Fibroblast of skin of back (primary cell): ENCODE results near the gene LRRC28.

Experiments used
- DNase-seq: peaks from one replicate; pipeline ENCODE4 v3.0.0-alpha.2; 2013

The LRRC28 gene

GRCh38 chr15:99423186-99424130 is 172.2 kb downstream of the LRRC28 start:
- DNase-seq: no peak

GRCh38 chr15:99424131-99424571 is 172.9 kb downstream of the LRRC28 start:
- DNase-seq: no peak

DNA sequence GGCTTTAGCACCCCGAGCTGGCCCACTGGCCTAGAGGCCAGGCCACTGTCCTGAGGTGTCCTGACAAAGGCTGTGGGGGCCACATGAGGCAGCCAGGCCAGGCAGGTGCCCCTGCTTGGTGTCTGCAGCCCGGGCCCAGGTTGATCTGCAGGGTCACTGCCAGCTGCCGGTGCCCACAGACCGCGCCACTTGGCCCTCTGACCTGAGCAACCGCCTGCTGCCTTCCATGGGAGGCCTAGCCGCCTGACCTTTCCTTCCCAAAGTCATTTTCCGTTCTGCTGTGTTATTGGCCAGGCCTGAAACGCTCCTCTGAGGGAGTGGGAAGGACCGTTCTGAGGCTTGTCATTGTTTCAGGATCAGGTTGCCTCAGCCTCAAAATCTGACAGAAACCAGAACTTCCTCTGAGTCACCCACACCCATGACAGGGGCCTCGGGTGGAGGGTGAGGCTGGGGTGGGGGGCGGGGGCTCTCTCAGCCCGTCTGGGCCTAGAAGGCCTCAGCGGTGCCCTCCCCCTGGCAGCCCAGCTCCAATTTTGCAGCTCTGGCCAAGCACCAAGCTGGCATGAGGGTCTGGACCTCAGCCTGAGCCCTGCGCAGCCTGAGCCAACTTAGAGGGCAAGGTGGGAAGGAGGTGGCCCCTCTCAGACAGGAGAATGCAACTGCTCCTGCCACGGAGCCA is 173.8 kb downstream of the LRRC28 start:
- DNase-seq: peak; percentile 79

- DNase-seq: no peak
Measured at GRCh38 chr15:99425657-99426301, 174.5 kb downstream of the LRRC28 start.

DNA sequence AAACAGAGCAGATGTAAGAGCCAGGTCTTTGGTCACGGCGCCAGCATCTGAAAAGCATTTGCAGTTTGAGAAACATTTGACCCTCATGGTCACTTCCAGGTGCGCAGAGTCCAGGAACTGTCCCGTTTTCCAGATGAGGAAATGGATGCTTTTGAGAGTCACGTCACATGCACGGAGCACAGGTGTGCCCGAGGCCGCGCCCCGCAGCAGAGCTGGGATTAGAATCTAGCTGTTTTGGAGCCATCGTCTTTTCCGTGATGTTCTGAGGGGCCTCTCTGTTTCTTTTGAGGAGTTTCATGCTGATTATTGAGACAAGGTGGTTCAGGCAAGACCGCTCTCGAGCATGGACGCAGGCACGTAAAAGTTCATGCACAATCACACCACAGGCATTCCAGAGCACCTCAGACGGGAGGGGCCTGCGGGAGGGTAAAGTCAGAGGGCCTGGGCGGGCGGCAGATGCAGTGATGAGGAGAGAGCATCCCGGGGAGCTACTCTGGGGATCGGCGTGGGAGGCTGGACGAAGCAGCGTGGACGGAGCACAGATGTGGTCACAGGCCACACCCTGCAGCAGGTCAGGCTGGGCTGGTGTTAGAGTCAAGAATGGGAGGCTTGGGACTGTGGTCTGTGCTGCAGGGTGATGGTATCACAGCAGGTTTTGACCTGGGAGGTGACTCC is 175.3 kb downstream of the LRRC28 start:
- DNase-seq: no peak

- no peak for DNase-seq
Measured at GRCh38 chr15:99427210-99427609, 175.9 kb downstream of the LRRC28 start.

GRCh38 chr15:99427668-99428361 is 176.5 kb downstream of the LRRC28 start:
- DNase-seq: no peak

- no peak for DNase-seq
Measured at GRCh38 chr15:99429681-99430081, 178.4 kb downstream of the LRRC28 start.

DNA sequence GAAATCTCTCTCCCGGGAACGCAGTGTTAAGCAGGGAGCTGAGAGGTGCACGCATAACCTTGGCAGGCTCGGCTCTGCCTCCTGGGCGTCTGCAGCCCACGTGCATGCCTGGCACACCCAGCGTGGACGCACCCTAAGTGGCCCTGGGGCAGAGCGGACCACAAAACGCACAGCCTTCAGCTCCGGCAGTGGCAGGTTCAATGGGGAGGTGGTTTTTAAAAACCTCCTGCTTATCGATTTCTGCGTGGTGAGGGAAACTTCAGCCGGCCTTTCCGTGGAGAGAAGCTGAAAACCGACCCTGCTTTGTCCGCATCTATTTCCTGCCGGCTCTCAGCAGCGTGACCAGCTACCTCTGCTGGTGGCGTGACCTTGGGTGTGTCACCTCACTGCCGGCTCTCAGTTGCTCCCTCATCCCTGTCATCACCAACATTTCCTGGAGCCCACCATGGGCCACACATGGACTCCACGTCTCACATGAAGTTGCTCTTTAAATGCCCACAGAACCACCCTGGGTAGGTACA is 179.7 kb downstream of the LRRC28 start:
- no peak for DNase-seq

DNA sequence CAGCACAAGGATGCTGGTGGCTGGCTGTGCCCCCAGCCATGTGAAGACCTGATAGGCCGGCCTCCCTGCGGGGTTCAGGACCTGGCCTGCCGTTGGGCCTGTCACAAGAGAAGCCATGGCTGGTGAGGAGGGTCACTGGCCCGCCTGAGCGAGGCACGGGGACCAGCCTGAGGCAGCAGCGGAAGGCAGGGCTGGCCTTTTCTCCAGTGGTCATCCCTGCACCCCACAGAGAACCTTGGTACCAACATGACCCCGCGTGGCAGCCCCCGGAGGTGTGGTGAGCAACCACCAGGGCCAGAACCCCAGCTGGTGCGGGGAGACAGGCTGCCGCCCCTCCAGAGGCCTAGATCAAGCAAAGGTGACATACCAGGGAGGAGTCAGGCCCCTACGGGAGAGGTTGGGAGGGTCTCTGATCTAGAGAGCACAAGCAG is 180.4 kb downstream of the LRRC28 start:
- no peak for DNase-seq

GRCh38 chr15:99432271-99433025 is 181.2 kb downstream of the LRRC28 start:
- no peak for DNase-seq

- DNase-seq: no peak
Measured at GRCh38 chr15:99433026-99433756, 181.9 kb downstream of the LRRC28 start.

GRCh38 chr15:99433757-99434450 is 182.6 kb downstream of the LRRC28 start:
- DNase-seq: no peak

DNA sequence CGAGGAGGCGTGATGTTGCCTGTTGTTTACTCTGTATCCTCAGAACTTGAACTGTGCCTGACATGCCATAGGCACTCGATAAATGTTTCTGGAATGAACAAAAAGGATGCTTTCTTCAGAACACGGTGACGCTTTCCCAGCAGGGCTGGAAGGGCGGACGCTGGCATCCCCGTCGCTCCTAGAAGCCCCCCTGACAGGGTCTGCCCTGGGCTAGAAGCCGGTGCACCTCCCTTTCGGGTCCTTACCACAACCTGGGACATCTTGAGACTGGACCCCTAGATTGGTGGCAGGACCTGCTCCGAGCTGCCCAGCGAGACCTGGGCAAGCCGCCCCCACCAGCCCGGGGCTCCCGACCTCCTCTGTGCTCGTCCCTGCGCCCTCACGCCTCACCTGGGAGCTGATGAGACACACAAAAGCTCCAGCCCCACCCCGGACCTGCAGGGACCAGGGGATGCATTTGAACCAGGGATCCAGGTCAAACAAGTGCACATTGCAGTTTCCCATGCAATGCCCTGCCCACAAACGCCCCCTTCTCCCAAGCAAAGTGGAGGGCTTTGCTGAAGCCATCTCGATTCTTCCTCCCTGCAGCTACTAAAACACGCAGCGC is 183.3 kb downstream of the LRRC28 start:
- no peak for DNase-seq

GRCh38 chr15:99435113-99435695 is 183.9 kb downstream of the LRRC28 start:
- no peak for DNase-seq

GRCh38 chr15:99435877-99436541 is 184.7 kb downstream of the LRRC28 start:
- no peak for DNase-seq

DNA sequence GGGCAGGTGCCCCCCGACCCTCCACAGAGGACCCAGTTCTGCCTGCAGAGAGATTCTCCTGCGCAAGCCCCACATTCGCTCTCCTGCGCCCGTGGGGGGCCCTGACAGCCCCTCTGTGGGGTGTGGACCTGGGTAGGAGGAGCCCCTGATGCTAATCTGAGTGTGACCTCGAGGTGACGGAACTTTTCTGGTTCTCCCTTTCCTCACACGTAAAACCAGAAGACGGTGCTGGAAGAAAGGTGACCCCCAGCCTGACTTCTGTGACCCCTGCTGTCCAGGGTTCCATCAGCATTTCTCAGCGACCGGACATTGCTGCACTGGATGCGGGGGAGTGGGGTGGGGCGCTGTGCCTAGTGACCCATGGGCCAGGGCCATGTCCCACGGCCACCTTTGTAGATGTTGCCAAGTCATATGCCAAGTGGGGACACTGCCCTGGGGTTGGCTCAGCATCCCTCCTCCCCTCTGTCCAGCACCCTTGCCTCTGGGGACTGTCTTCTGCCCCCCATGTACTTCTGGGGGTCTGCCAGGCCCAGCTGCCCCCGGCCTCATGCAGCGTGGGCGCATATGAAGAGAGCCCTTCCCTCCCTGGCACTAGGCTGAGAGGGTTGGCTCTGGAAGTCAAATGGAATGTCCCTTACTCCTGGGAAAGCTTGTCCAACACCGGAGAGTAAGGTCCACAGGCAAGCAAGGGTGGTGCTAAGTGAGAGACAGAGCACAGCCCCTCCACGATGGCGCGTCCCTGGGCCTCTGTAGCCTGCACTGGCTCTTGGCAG is 185.4 kb downstream of the LRRC28 start:
- no peak for DNase-seq
